ENCODE data around the gene APLNR. TPM values are rescaled to one million over a fixed set of nuclear protein-coding genes. Genes with fewer than 3 reads are reported as not detected.

APLNR gene
- total RNA-seq, 1 experiment from 2014 or later = 0.66 TPM

GRCh38 chr11:57200917-57201316, 36.1 kb downstream of the APLNR start:
- H3K27me3 Mint-ChIP-seq (ENCODE audit: low read depth) = no peaks in the 10 kb centered on the region; the same call in 1 of the 2 replicates
- H3K9me3 Mint-ChIP-seq = no peaks in the 10 kb centered on the region
- ATAC-seq = no peak
- POLR2A ChIA-PET = no interaction called here
- no peak overlapping the region; the same call in 1 of the 2 replicates for H3K27ac Mint-ChIP-seq
- H3K36me3 Mint-ChIP-seq = no peaks in the 10 kb centered on the region
- CTCF ChIA-PET = no interaction called here
- H3K4me1 Mint-ChIP-seq = peaks cover 28% of the 10 kb centered on the region
- TF ChIP-seq, protein P1, sequence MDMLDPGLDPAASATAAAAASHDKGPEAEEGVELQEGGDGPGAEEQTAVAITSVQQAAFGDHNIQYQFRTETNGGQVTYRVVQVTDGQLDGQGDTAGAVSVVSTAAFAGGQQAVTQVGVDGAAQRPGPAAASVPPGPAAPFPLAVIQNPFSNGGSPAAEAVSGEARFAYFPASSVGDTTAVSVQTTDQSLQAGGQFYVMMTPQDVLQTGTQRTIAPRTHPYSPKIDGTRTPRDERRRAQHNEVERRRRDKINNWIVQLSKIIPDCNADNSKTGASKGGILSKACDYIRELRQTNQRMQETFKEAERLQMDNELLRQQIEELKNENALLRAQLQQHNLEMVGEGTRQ (CRISPR knock-in tag; IDR thresholded peaks at IDR 0.05) = no peak
- TF ChIP-seq, protein P2, sequence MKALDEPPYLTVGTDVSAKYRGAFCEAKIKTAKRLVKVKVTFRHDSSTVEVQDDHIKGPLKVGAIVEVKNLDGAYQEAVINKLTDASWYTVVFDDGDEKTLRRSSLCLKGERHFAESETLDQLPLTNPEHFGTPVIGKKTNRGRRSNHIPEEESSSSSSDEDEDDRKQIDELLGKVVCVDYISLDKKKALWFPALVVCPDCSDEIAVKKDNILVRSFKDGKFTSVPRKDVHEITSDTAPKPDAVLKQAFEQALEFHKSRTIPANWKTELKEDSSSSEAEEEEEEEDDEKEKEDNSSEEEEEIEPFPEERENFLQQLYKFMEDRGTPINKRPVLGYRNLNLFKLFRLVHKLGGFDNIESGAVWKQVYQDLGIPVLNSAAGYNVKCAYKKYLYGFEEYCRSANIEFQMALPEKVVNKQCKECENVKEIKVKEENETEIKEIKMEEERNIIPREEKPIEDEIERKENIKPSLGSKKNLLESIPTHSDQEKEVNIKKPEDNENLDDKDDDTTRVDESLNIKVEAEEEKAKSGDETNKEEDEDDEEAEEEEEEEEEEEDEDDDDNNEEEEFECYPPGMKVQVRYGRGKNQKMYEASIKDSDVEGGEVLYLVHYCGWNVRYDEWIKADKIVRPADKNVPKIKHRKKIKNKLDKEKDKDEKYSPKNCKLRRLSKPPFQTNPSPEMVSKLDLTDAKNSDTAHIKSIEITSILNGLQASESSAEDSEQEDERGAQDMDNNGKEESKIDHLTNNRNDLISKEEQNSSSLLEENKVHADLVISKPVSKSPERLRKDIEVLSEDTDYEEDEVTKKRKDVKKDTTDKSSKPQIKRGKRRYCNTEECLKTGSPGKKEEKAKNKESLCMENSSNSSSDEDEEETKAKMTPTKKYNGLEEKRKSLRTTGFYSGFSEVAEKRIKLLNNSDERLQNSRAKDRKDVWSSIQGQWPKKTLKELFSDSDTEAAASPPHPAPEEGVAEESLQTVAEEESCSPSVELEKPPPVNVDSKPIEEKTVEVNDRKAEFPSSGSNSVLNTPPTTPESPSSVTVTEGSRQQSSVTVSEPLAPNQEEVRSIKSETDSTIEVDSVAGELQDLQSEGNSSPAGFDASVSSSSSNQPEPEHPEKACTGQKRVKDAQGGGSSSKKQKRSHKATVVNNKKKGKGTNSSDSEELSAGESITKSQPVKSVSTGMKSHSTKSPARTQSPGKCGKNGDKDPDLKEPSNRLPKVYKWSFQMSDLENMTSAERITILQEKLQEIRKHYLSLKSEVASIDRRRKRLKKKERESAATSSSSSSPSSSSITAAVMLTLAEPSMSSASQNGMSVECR (CRISPR knock-in tag; IDR thresholded peaks at IDR 0.05; ENCODE audit: borderline replicate concordance) = no peak
- TF ChIP-seq TP53 (CRISPR knock-in tag; IDR thresholded peaks at IDR 0.05) (no peak), ZMAT4 (CRISPR knock-in tag; IDR thresholded peaks at IDR 0.05) (no peak), CBFB (CRISPR knock-in tag; IDR thresholded peaks at IDR 0.05; ENCODE audit: low read depth) (no peak), FOXJ3 (CRISPR knock-in tag; IDR thresholded peaks at IDR 0.05; ENCODE audit: borderline replicate concordance) (no peak), GABPB1 (CRISPR knock-in tag; IDR thresholded peaks at IDR 0.05) (no peak), ATF6 (CRISPR knock-in tag; IDR thresholded peaks at IDR 0.05) (no peak), AFF4 (CRISPR knock-in tag; IDR thresholded peaks at IDR 0.05; ENCODE audit: borderline replicate concordance) (no peak), ZNF232 (CRISPR knock-in tag; IDR thresholded peaks at IDR 0.05) (no peak), ZBTB21 (CRISPR knock-in tag; IDR thresholded peaks at IDR 0.05; ENCODE audit: borderline replicate concordance) (no peak), SP1 (CRISPR knock-in tag; conservative IDR thresholded peaks at IDR 0.05) (no peak), ETV6 (CRISPR knock-in tag; IDR thresholded peaks at IDR 0.05) (no peak)
- TF ChIP-seq, protein P3, sequence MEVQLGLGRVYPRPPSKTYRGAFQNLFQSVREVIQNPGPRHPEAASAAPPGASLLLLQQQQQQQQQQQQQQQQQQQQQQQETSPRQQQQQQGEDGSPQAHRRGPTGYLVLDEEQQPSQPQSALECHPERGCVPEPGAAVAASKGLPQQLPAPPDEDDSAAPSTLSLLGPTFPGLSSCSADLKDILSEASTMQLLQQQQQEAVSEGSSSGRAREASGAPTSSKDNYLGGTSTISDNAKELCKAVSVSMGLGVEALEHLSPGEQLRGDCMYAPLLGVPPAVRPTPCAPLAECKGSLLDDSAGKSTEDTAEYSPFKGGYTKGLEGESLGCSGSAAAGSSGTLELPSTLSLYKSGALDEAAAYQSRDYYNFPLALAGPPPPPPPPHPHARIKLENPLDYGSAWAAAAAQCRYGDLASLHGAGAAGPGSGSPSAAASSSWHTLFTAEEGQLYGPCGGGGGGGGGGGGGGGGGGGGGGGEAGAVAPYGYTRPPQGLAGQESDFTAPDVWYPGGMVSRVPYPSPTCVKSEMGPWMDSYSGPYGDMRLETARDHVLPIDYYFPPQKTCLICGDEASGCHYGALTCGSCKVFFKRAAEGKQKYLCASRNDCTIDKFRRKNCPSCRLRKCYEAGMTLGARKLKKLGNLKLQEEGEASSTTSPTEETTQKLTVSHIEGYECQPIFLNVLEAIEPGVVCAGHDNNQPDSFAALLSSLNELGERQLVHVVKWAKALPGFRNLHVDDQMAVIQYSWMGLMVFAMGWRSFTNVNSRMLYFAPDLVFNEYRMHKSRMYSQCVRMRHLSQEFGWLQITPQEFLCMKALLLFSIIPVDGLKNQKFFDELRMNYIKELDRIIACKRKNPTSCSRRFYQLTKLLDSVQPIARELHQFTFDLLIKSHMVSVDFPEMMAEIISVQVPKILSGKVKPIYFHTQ (CRISPR knock-in tag; IDR thresholded peaks at IDR 0.05) = no peak
- TF ChIP-seq, protein P4, sequence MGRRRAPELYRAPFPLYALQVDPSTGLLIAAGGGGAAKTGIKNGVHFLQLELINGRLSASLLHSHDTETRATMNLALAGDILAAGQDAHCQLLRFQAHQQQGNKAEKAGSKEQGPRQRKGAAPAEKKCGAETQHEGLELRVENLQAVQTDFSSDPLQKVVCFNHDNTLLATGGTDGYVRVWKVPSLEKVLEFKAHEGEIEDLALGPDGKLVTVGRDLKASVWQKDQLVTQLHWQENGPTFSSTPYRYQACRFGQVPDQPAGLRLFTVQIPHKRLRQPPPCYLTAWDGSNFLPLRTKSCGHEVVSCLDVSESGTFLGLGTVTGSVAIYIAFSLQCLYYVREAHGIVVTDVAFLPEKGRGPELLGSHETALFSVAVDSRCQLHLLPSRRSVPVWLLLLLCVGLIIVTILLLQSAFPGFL (CRISPR knock-in tag; IDR thresholded peaks at IDR 0.05; ENCODE audit: borderline replicate concordance) = no peak
- H3K4me3 Mint-ChIP-seq = no peak overlapping the region
- DNase-seq (ENCODE audit: low spot score) = no peak
